ENCODE results near the gene KY.

KY gene

GRCh38 chr3:134636406-134636805, 14.4 kb downstream of the KY start:
- no peak overlapping the region for H3K27ac ChIP-seq (ENCODE audit: low read depth, low read length)
- no peaks in the 10 kb centered on the region for H3K36me3 ChIP-seq (ENCODE audit: control insufficient read depth in 1 of 2, insufficient read depth in 2 of 2, low read length in 2 of 2)
- no peak overlapping the region for H3K4me3 ChIP-seq (ENCODE audit: low read depth in 1 of 2, low read length in 2 of 2)
- H3K4me1 ChIP-seq (ENCODE audit: control insufficient read depth in 1 of 2, insufficient read depth in 2 of 2, low read length in 2 of 2) = no peaks in the 10 kb centered on the region
- no peak overlapping the region for H3K9ac ChIP-seq (ENCODE audit: low read depth in 1 of 2, low read length in 2 of 2)
- no peaks in the 10 kb centered on the region for H3K27me3 ChIP-seq (ENCODE audit: control insufficient read depth in 1 of 2, insufficient read depth in 2 of 2, low read length in 2 of 2)
- H3K9me3 ChIP-seq (ENCODE audit: control insufficient read depth in 1 of 2, low read length in 2 of 2) = no peaks in the 10 kb centered on the region

- Histone ChIP-seq H3K9me3 (ENCODE audit: control insufficient read depth in 1 of 2, low read length in 2 of 2) (peaks cover 5 to 13% of the 10 kb centered on the region in 2 donors), H3K27me3 (ENCODE audit: control insufficient read depth in 1 of 2, insufficient read depth in 2 of 2, low read length in 2 of 2) (no peaks in the 10 kb centered on the region), H3K36me3 (ENCODE audit: control insufficient read depth in 1 of 2, insufficient read depth in 2 of 2, low read length in 2 of 2) (no peaks in the 10 kb centered on the region), H3K9ac (ENCODE audit: low read depth in 1 of 2, low read length in 2 of 2) (no peak overlapping the region), H3K4me1 (ENCODE audit: control insufficient read depth in 1 of 2, insufficient read depth in 2 of 2, low read length in 2 of 2) (peaks cover 0 to 3% of the 10 kb centered on the region in 2 donors), H3K27ac (ENCODE audit: low read depth, low read length) (no peak overlapping the region), H3K4me3 (ENCODE audit: low read depth in 1 of 2, low read length in 2 of 2) (no peak overlapping the region)
Measured at GRCh38 chr3:134630506-134630905, 20.3 kb downstream of the KY start.

GRCh38 chr3:134628884-134629283, 21.9 kb downstream of the KY start:
- Histone ChIP-seq H3K4me3 (ENCODE audit: low read depth in 1 of 2, low read length in 2 of 2) (no peak overlapping the region), H3K9ac (ENCODE audit: low read depth in 1 of 2, low read length in 2 of 2) (no peak overlapping the region), H3K4me1 (ENCODE audit: control insufficient read depth in 1 of 2, insufficient read depth in 2 of 2, low read length in 2 of 2) (peaks cover 0 to 3% of the 10 kb centered on the region in 2 donors), H3K27ac (ENCODE audit: low read depth, low read length) (no peak overlapping the region), H3K36me3 (ENCODE audit: control insufficient read depth in 1 of 2, insufficient read depth in 2 of 2, low read length in 2 of 2) (no peaks in the 10 kb centered on the region), H3K9me3 (ENCODE audit: control insufficient read depth in 1 of 2, low read length in 2 of 2) (peaks cover 5 to 13% of the 10 kb centered on the region in 2 donors), H3K27me3 (ENCODE audit: control insufficient read depth in 1 of 2, insufficient read depth in 2 of 2, low read length in 2 of 2) (no peaks in the 10 kb centered on the region)

GRCh38 chr3:134627831-134628230, 23.0 kb downstream of the KY start:
- no peaks in the 10 kb centered on the region for H3K27me3 ChIP-seq (ENCODE audit: control insufficient read depth in 1 of 2, insufficient read depth in 2 of 2, low read length in 2 of 2)
- H3K36me3 ChIP-seq (ENCODE audit: control insufficient read depth in 1 of 2, insufficient read depth in 2 of 2, low read length in 2 of 2) = no peaks in the 10 kb centered on the region
- H3K4me3 ChIP-seq (ENCODE audit: low read depth in 1 of 2, low read length in 2 of 2) = no peak overlapping the region
- H3K4me1 ChIP-seq (ENCODE audit: control insufficient read depth in 1 of 2, insufficient read depth in 2 of 2, low read length in 2 of 2) = peaks cover 3 to 8% of the 10 kb centered on the region in 2 donors
- no peak overlapping the region for H3K27ac ChIP-seq (ENCODE audit: low read depth, low read length)
- peaks cover 5 to 13% of the 10 kb centered on the region in 2 donors for H3K9me3 ChIP-seq (ENCODE audit: control insufficient read depth in 1 of 2, low read length in 2 of 2)
- no peak overlapping the region for H3K9ac ChIP-seq (ENCODE audit: low read depth in 1 of 2, low read length in 2 of 2)

- Histone ChIP-seq H3K4me1 (ENCODE audit: control insufficient read depth in 1 of 2, insufficient read depth in 2 of 2, low read length in 2 of 2) (peaks cover 5 to 8% of the 10 kb centered on the region in 2 donors), H3K4me3 (ENCODE audit: low read depth in 1 of 2, low read length in 2 of 2) (no peak overlapping the region), H3K27ac (ENCODE audit: low read depth, low read length) (no peak overlapping the region), H3K36me3 (ENCODE audit: control insufficient read depth in 1 of 2, insufficient read depth in 2 of 2, low read length in 2 of 2) (no peaks in the 10 kb centered on the region), H3K9me3 (ENCODE audit: control insufficient read depth in 1 of 2, low read length in 2 of 2) (peaks cover 5 to 13% of the 10 kb centered on the region in 2 donors), H3K9ac (ENCODE audit: low read depth in 1 of 2, low read length in 2 of 2) (no peak overlapping the region), H3K27me3 (ENCODE audit: control insufficient read depth in 1 of 2, insufficient read depth in 2 of 2, low read length in 2 of 2) (no peaks in the 10 kb centered on the region)
Measured at GRCh38 chr3:134625885-134626741, 24.7 kb downstream of the KY start.

GRCh38 chr3:134625462-134625861, 25.4 kb downstream of the KY start:
- peaks cover 3 to 7% of the 10 kb centered on the region in 2 donors for H3K9me3 ChIP-seq (ENCODE audit: control insufficient read depth in 1 of 2, low read length in 2 of 2)
- no peak overlapping the region for H3K27ac ChIP-seq (ENCODE audit: low read depth, low read length)
- H3K27me3 ChIP-seq (ENCODE audit: control insufficient read depth in 1 of 2, insufficient read depth in 2 of 2, low read length in 2 of 2) = no peaks in the 10 kb centered on the region
- peaks cover 5 to 8% of the 10 kb centered on the region in 2 donors for H3K4me1 ChIP-seq (ENCODE audit: control insufficient read depth in 1 of 2, insufficient read depth in 2 of 2, low read length in 2 of 2)
- no peak overlapping the region for H3K9ac ChIP-seq (ENCODE audit: low read depth in 1 of 2, low read length in 2 of 2)
- H3K4me3 ChIP-seq (ENCODE audit: low read depth in 1 of 2, low read length in 2 of 2) = no peak overlapping the region
- H3K36me3 ChIP-seq (ENCODE audit: control insufficient read depth in 1 of 2, insufficient read depth in 2 of 2, low read length in 2 of 2) = no peaks in the 10 kb centered on the region

GRCh38 chr3:134624537-134625287, 26.1 kb downstream of the KY start:
- H3K9ac ChIP-seq (ENCODE audit: low read depth in 1 of 2, low read length in 2 of 2) = no peak overlapping the region
- peaks cover 5 to 8% of the 10 kb centered on the region in 2 donors for H3K4me1 ChIP-seq (ENCODE audit: control insufficient read depth in 1 of 2, insufficient read depth in 2 of 2, low read length in 2 of 2)
- H3K27me3 ChIP-seq (ENCODE audit: control insufficient read depth in 1 of 2, insufficient read depth in 2 of 2, low read length in 2 of 2) = no peaks in the 10 kb centered on the region
- H3K27ac ChIP-seq (ENCODE audit: low read depth, low read length) = no peak overlapping the region
- no peaks in the 10 kb centered on the region for H3K9me3 ChIP-seq (ENCODE audit: control insufficient read depth in 1 of 2, low read length in 2 of 2)
- no peaks in the 10 kb centered on the region for H3K36me3 ChIP-seq (ENCODE audit: control insufficient read depth in 1 of 2, insufficient read depth in 2 of 2, low read length in 2 of 2)
- no peak overlapping the region for H3K4me3 ChIP-seq (ENCODE audit: low read depth in 1 of 2, low read length in 2 of 2)

GRCh38 chr3:134623615-134624245, 27.1 kb downstream of the KY start:
- no peaks in the 10 kb centered on the region for H3K36me3 ChIP-seq (ENCODE audit: control insufficient read depth in 1 of 2, insufficient read depth in 2 of 2, low read length in 2 of 2)
- peaks cover 5 to 8% of the 10 kb centered on the region in 2 donors for H3K4me1 ChIP-seq (ENCODE audit: control insufficient read depth in 1 of 2, insufficient read depth in 2 of 2, low read length in 2 of 2)
- H3K27ac ChIP-seq (ENCODE audit: low read depth, low read length) = no peak overlapping the region
- H3K4me3 ChIP-seq (ENCODE audit: low read depth in 1 of 2, low read length in 2 of 2) = no peak overlapping the region
- no peak overlapping the region for H3K9ac ChIP-seq (ENCODE audit: low read depth in 1 of 2, low read length in 2 of 2)
- no peaks in the 10 kb centered on the region for H3K27me3 ChIP-seq (ENCODE audit: control insufficient read depth in 1 of 2, insufficient read depth in 2 of 2, low read length in 2 of 2)
- no peaks in the 10 kb centered on the region for H3K9me3 ChIP-seq (ENCODE audit: control insufficient read depth in 1 of 2, low read length in 2 of 2)

GRCh38 chr3:134622806-134623365, 27.9 kb downstream of the KY start:
- Histone ChIP-seq H3K9ac (ENCODE audit: low read depth in 1 of 2, low read length in 2 of 2) (no peak overlapping the region), H3K4me1 (ENCODE audit: control insufficient read depth in 1 of 2, insufficient read depth in 2 of 2, low read length in 2 of 2) (peaks cover 5 to 8% of the 10 kb centered on the region in 2 donors), H3K27ac (ENCODE audit: low read depth, low read length) (no peak overlapping the region), H3K9me3 (ENCODE audit: control insufficient read depth in 1 of 2, low read length in 2 of 2) (no peaks in the 10 kb centered on the region), H3K27me3 (ENCODE audit: control insufficient read depth in 1 of 2, insufficient read depth in 2 of 2, low read length in 2 of 2) (no peaks in the 10 kb centered on the region), H3K36me3 (ENCODE audit: control insufficient read depth in 1 of 2, insufficient read depth in 2 of 2, low read length in 2 of 2) (no peaks in the 10 kb centered on the region), H3K4me3 (ENCODE audit: low read depth in 1 of 2, low read length in 2 of 2) (no peak overlapping the region)
